HepG2 (cell line): ENCODE measurements around the gene CPLX3. TPM values are rescaled to one million over a fixed set of nuclear protein-coding genes. Genes with fewer than 3 reads are reported as not detected.
A peak's percentile ranks its signal among the peaks of the same experiment; 100 is the strongest.

Experiments used
- CC2D1A ChIP-seq: sonication (generic); formaldehyde crosslinking; IDR thresholded peaks from 2 replicates; pipeline ENCODE4 v1.8.1; 2023; ENCODE audit warnings: mild to moderate bottlenecking, missing genetic modification reagents
- CERS6 ChIP-seq: sonication (generic); formaldehyde crosslinking; IDR thresholded peaks from 2 replicates; pipeline ENCODE4 v1.5.0; 2020; ENCODE audit warnings: missing genetic modification reagents
- CREB1 ChIP-seq, 2 experiments: fragments of 450-650 bp in 1 of 2; IDR thresholded peaks; 2 replicates each; pipeline ENCODE4 v1.6.1; 2016 to 2017; ENCODE audit warnings: control low read depth in 1 of 2, mild to moderate bottlenecking in 1 of 2, missing compliant biosample characterization in 1 of 2, missing genetic modification characterization in 1 of 2
- CSRNP2 ChIP-seq: sonication (generic); formaldehyde crosslinking; conservative IDR thresholded peaks from 2 replicates; pipeline ENCODE4 v1.8.0; 2022; ENCODE audit warnings: low read depth, missing genetic modification reagents
- E2F2 ChIP-seq: sonication (generic); formaldehyde crosslinking; IDR thresholded peaks from 2 replicates; pipeline ENCODE4 v1.4.0; 2020; ENCODE audit warnings: missing genetic modification reagents, borderline replicate concordance
- FOXC1 ChIP-seq: sonication (generic); formaldehyde crosslinking; IDR thresholded peaks from 2 replicates; pipeline ENCODE4 v1.8.0; 2022; ENCODE audit warnings: mild to moderate bottlenecking, missing genetic modification reagents, borderline replicate concordance
- GMEB1 ChIP-seq: sonication (generic); formaldehyde crosslinking; IDR thresholded peaks from 2 replicates; pipeline ENCODE4 v1.5.1; 2020; ENCODE audit warnings: missing genetic modification reagents, mild to moderate bottlenecking, borderline replicate concordance
- MED13 ChIP-seq: sonication (generic); formaldehyde crosslinking; IDR thresholded peaks from 2 replicates; pipeline ENCODE4 v1.5.0; 2020; ENCODE audit warnings: missing genetic modification reagents
- NBN ChIP-seq: fragments of 450-650 bp; conservative IDR thresholded peaks from 2 replicates; pipeline ENCODE4 v1.6.1; 2017
- NCOA1 ChIP-seq: sonication (generic); formaldehyde crosslinking; IDR thresholded peaks from 2 replicates; pipeline ENCODE4 v1.9.0; 2021; ENCODE audit warnings: missing genetic modification reagents
- POLR2A ChIP-seq, 2 experiments: IDR thresholded peaks; 2 replicates each; pipeline ENCODE4 v1.6.1; 2011; ENCODE audit warnings: low read depth in 2 of 2, low read length in 2 of 2, mild to moderate bottlenecking in 1 of 2, moderate library complexity in 1 of 2; ENCODE audit not compliant: insufficient read depth in 1 of 2
- RFX3 ChIP-seq: IDR thresholded peaks from 2 replicates; pipeline ENCODE4 v1.6.1; 2016; ENCODE audit warnings: missing biosample characterization, missing genetic modification reagents
- SNRNP70 ChIP-seq: fragments of 200-400 bp; formaldehyde crosslinking; IDR thresholded peaks from 2 replicates; pipeline ENCODE4 v1.6.1; 2017; ENCODE audit warnings: mild to moderate bottlenecking, low read depth, low read length, moderate library complexity
- SP1 ChIP-seq, 2 experiments: fragments of 450-650 bp in 1 of 2; sonication (generic) in 1 of 2; formaldehyde crosslinking in 1 of 2; IDR thresholded peaks; 2 replicates each; pipeline versions ENCODE4 v1.4.0 to v1.6.1; 2016 to 2020; ENCODE audit warnings: missing genetic modification reagents in 1 of 2
- SP5 ChIP-seq: IDR thresholded peaks from 2 replicates; pipeline ENCODE4 v1.6.1; 2016; ENCODE audit warnings: low read depth, borderline replicate concordance
- SPEN ChIP-seq: sonication (generic); formaldehyde crosslinking; IDR thresholded peaks from 2 replicates; pipeline ENCODE4 v1.5.1; 2020; ENCODE audit warnings: low read depth, mild to moderate bottlenecking, missing genetic modification reagents
- THAP11 ChIP-seq: IDR thresholded peaks from 2 replicates; pipeline ENCODE4 v1.6.1; 2016; ENCODE audit warnings: missing biosample characterization, missing genetic modification reagents
- YY1 ChIP-seq: IDR thresholded peaks from 2 replicates; pipeline ENCODE4 v1.6.1; 2011; ENCODE audit warnings: low read length, low read depth, moderate library complexity, mild to moderate bottlenecking; ENCODE audit not compliant: insufficient read depth, insufficient replicate concordance
- ZNF121 ChIP-seq: sonication (generic); formaldehyde crosslinking; IDR thresholded peaks from 2 replicates; pipeline ENCODE4 v1.5.0; 2020; ENCODE audit warnings: mild to moderate bottlenecking, missing genetic modification reagents
- ZNF446 ChIP-seq: sonication (generic); formaldehyde crosslinking; IDR thresholded peaks from 2 replicates; pipeline ENCODE4 v1.5.0; 2020; ENCODE audit warnings: mild to moderate bottlenecking, missing genetic modification reagents
- ZNF510 ChIP-seq: sonication (generic); formaldehyde crosslinking; IDR thresholded peaks from 2 replicates; pipeline ENCODE4 v1.4.0; 2020; ENCODE audit warnings: low read depth, mild to moderate bottlenecking, missing genetic modification reagents
- ZNF563 ChIP-seq: sonication (generic); formaldehyde crosslinking; IDR thresholded peaks from 2 replicates; pipeline ENCODE4 v1.8.0; 2022; ENCODE audit warnings: mild to moderate bottlenecking, moderate library complexity, missing genetic modification reagents
- ZNF598 ChIP-seq: sonication (generic); formaldehyde crosslinking; IDR thresholded peaks from 2 replicates; pipeline ENCODE4 v1.5.1; 2020; ENCODE audit warnings: mild to moderate bottlenecking, missing genetic modification reagents, borderline replicate concordance
- ZNF644 ChIP-seq: IDR thresholded peaks from 2 replicates; pipeline ENCODE4 v1.6.1; 2016; ENCODE audit warnings: low read depth
- ZNF768 ChIP-seq: sonication (generic); formaldehyde crosslinking; IDR thresholded peaks from 2 replicates; pipeline ENCODE4 v1.4.0; 2020; ENCODE audit warnings: missing genetic modification reagents
- polyA plus RNA-seq, 8 experiments: library from polyadenylated mRNA; depleted of rRNA in 3 of 8; stranded (reverse) in 7 of 8; unstranded in 1 of 8; fragments of >200 nt; fragmentation: Illumina TruSeq in 4 of 8; extraction: Trizol in 4 of 8; gene quantifications; 2 replicates each; pipeline versions ENCODE4 v1.2.1 to v1.2.3, GENCODE V29; 2011 to 2016; ENCODE audit warnings: low read depth in 4 of 8, missing spikeins in 1 of 8, mixed read lengths in 1 of 8; ENCODE audit not compliant: insufficient read depth in 1 of 8
- total RNA-seq, 5 experiments: library from RNA; depleted of rRNA; stranded (reverse); fragments of >200 nt; fragmentation: Illumina TruSeq; extraction: Trizol; gene quantifications; 2 replicates each; pipeline ENCODE4 v1.2.3, GENCODE V29; 2016; ENCODE audit warnings: low read depth in 1 of 5

CPLX3 gene
- total and polyA plus RNA-seq, 2 of the 13 experiments (the other 11 are each of a cell fraction or from before 2014, with no cell fraction given) = not detected

GRCh38 chr15:74873036-74873755 lies 46.8 kb downstream of the CPLX3 start, which contains the start of gene SCAMP2 (continued):
- TF ChIP-seq CREB1 (IDR thresholded peaks at IDR 0.05) = peak; percentile 91
- TF ChIP-seq CREB1 (CRISPR knock-in tag; IDR thresholded peaks at IDR 0.05) = peak; percentile 88
- peak; percentile 77 for TF ChIP-seq THAP11
- no peak for TF ChIP-seq RFX3 (CRISPR knock-in tag)
- TF ChIP-seq ZNF644 (CRISPR knock-in tag) = no peak
- no peak for TF ChIP-seq SNRNP70
- TF ChIP-seq ZNF768 (CRISPR knock-in tag) = no peak
- TF ChIP-seq POLR2A (IDR thresholded peaks at IDR 0.05; ENCODE audit: insufficient read depth in 1 of 2, low read depth in 2 of 2, low read length in 2 of 2) = peak; percentile 92 to 93
- peak; percentile 76; the same call in 1 of the 2 replicates for TF ChIP-seq GMEB1
- TF ChIP-seq SP5 (CRISPR knock-in tag) = peak; percentile 4; the same call in 1 of the 2 replicates
- TF ChIP-seq SP1 (IDR thresholded peaks at IDR 0.05) = no peak
- peak; percentile 80 for TF ChIP-seq SP1 (CRISPR knock-in tag; IDR thresholded peaks at IDR 0.05)
- TF ChIP-seq NBN = no peak
- no peak for TF ChIP-seq CC2D1A (CRISPR knock-in tag)
- TF ChIP-seq CSRNP2 (CRISPR knock-in tag) = no peak
- TF ChIP-seq MED13 = no peak; the same call in 1 of the 2 replicates
- peak; percentile 43; the same call in 1 of the 2 replicates for TF ChIP-seq NCOA1 (CRISPR knock-in tag)
- 0 out of 2 replicates have a peak, but pooled peaks have one; percentile 51 for TF ChIP-seq E2F2 (CRISPR knock-in tag)
- TF ChIP-seq CERS6 (CRISPR knock-in tag) = no peak
- no peak for TF ChIP-seq ZNF563 (CRISPR knock-in tag)
- no peak for TF ChIP-seq ZNF510 (CRISPR knock-in tag)
- no peak for TF ChIP-seq ZNF121
- no peak for TF ChIP-seq ZNF446 (CRISPR knock-in tag)
- TF ChIP-seq ZNF598 (CRISPR knock-in tag) = no peak; the same call in 1 of the 2 replicates
- TF ChIP-seq YY1 = no peak
- peak; percentile 37; the same call in 1 of the 2 replicates for TF ChIP-seq SPEN (CRISPR knock-in tag)
- 0 out of 2 replicates have a peak, but pooled peaks have one; percentile 74 for TF ChIP-seq FOXC1
